NB4 (cell line): ENCODE results near the gene POU2AF1.

Experiments
- DNase-seq: peaks from one replicate; pipeline ENCODE4 v3.0.0; 2010; ENCODE audit warnings: low read depth
- H3K4me3 ChIP-seq: one replicate; pipeline ENCODE4 v1.5.1; 2011; ENCODE audit warnings: mild to moderate bottlenecking, low read depth, low read length, moderate library complexity
- CTCF ChIP-seq: IDR thresholded peaks from one replicate; pipeline ENCODE4 v1.5.1; 2012; ENCODE audit warnings: low read depth, low read length
- MAX ChIP-seq: IDR thresholded peaks from 2 replicates; pipeline ENCODE4 v1.6.1; 2011; ENCODE audit warnings: low read depth, low read length
- MYC ChIP-seq: IDR thresholded peaks from 2 replicates; pipeline ENCODE4 v1.6.1; 2011; ENCODE audit warnings: low read depth, low read length
- POLR2A ChIP-seq: IDR thresholded peaks from 2 replicates; pipeline ENCODE4 v1.6.1; 2011; ENCODE audit warnings: mild to moderate bottlenecking; ENCODE audit not compliant: insufficient read length; ENCODE audit errors: extremely low read depth

POU2AF1 gene

DNA sequence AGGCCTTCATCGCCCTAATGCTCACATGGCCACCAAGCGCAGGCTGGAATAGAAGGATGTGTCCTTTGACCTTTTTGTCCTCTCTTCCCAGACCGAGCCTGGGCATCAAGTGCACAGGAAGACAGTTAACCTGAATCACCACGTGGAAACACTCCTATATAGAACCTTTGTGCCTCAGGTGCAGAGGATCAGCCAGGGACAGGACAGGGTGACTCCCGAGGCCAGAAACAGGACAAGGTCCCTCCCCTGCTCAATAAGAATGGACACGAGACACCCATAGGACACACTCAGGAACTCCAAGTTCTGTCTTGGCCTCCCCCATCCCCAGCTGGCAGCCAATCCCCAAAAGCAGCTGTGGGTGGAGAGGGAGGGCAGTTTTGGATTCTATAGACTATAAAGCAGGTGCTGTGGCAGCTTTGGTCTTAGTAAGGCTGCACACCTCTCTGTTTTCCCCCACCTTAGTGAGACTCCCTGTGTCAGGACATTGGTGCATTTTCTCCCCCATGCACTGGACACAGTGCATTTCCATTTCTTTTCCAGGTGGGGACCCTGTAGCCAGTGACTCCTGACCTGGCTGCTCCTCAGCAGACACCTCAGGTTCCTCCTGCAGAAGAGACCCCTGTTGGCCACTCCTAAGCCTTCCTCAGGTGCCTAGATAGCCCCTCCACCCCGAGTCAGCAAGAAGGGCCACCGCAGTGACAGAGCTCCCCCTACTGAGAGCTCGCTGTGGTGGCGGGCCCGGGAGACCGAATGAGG, 43.6 kb upstream of the POU2AF1 start:
- TF ChIP-seq MAX = no peak
- TF ChIP-seq MYC = no peak
- peak; percentile 96 for TF ChIP-seq CTCF
- no peak overlapping the region for H3K4me3 ChIP-seq
- peak; percentile 73 for DNase-seq

- H3K4me3 ChIP-seq = no peak overlapping the region
- TF ChIP-seq MYC = no peak
- TF ChIP-seq MAX = no peak
- TF ChIP-seq POLR2A = no peak
- no peak for TF ChIP-seq CTCF
- no peak for DNase-seq
These were observed 42.2 kb upstream of the POU2AF1 start for GRCh38 chr11:111421251-111421650.

GRCh38 chr11:111419641-111420327, 40.7 kb upstream of the POU2AF1 start:
- no peak overlapping the region for H3K4me3 ChIP-seq
- TF ChIP-seq POLR2A (no peak), MAX (no peak), MYC (no peak), CTCF (no peak)
- no peak for DNase-seq

DNA sequence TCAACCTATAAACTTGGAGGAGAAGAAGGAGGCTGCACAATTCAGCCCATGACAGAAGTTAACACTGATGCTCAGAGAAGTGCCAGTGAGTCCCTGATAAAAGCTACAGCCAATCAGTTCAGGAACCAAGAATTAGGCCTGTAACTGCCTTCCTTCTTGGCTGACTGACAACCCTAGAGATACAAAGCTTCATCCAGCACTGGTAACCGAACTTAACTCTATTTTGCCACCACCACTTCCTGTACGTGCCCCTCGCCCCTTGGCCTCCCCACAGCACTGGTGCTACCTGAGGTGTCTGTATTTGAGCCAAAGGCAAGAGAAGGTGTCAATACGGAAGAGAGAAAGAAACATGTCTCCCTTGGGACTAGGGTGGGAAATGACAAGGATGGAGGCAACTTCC, 40.1 kb upstream of the POU2AF1 start:
- DNase-seq = no peak
- no peak overlapping the region for H3K4me3 ChIP-seq
- TF ChIP-seq MYC = no peak
- no peak for TF ChIP-seq POLR2A
- TF ChIP-seq CTCF = no peak
- no peak for TF ChIP-seq MAX

DNA sequence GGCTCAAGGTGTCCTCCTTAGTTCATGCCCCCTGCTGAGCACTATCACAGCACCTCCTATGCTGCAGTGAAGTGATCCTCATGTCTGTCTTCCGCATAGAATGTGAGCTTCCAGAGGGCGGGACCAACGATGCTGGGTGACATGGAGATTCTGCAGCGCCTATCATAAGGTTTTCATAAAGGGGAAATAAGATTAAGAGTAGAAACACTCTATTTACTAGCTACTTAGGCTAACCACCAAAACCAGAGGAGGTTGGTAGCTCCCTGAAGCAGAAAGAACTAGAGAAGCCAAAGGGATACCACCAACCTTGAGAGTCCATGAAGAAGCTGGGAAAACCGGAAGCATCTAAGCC, 39.3 kb upstream of the POU2AF1 start:
- DNase-seq = no peak

More for the DNA sequence above, 39.3 kb upstream of the POU2AF1 start:
- no peak for TF ChIP-seq CTCF
- TF ChIP-seq POLR2A = no peak
- TF ChIP-seq MAX = no peak
- TF ChIP-seq MYC = no peak
- H3K4me3 ChIP-seq = no peak overlapping the region
